Body of pancreas (tissue), 4 donors: Measurements from ENCODE around the gene TRAF4.

Experiments
- CTCF ChIP-seq, 7 experiments: fragments of 450-650 bp in 4 of 7; fragments of 200-600 bp in 3 of 7; sonication (generic) in 3 of 7; IDR thresholded peaks; one replicate each; pipeline ENCODE4 v1.5.1; 2016 to 2019; ENCODE audit warnings: antibody characterized with exemption in 7 of 7
- POLR2A ChIP-seq, 3 donors: fragments of 450-650 bp; IDR thresholded peaks; one replicate each; pipeline ENCODE4 v1.6.1; 2016; ENCODE audit warnings: antibody characterized with exemption in 3 of 3, mild to moderate bottlenecking in 2 of 3

GRCh38 chr17:28725166-28725659 is 18.6 kb upstream of the TRAF4 start:
- TF ChIP-seq CTCF (IDR thresholded peaks at IDR 0.05) (peak in 1 of 7 experiments; percentile 5), POLR2A (IDR thresholded peaks at IDR 0.05) (no peak)
